Subcutaneous adipose tissue (tissue), 4 donors: ENCODE data around the gene NECTIN1. TPM values are rescaled to one million over a fixed set of nuclear protein-coding genes. Genes with fewer than 3 reads are reported as not detected.

Experiments
- CTCF ChIP-seq: fragments of 450-650 bp; IDR thresholded peaks from one replicate; pipeline ENCODE4 v1.5.1; 2016; ENCODE audit warnings: low read depth, mild to moderate bottlenecking, control low read depth, antibody characterized with exemption, moderate library complexity
- total RNA-seq, 4 donors: library from RNA; depleted of rRNA; stranded (reverse); fragments of >200 nt; gene quantifications; one replicate each; pipeline ENCODE4 v1.1.0, GENCODE V29; 2016

Gene NECTIN1
- total RNA-seq, 4 donors from 2014 or later = 1.7 to 4.1 (median 2.5) TPM

GRCh38 chr11:119624102-119624615, 104.8 kb downstream of the NECTIN1 start:
- no peak for TF ChIP-seq CTCF

DNA sequence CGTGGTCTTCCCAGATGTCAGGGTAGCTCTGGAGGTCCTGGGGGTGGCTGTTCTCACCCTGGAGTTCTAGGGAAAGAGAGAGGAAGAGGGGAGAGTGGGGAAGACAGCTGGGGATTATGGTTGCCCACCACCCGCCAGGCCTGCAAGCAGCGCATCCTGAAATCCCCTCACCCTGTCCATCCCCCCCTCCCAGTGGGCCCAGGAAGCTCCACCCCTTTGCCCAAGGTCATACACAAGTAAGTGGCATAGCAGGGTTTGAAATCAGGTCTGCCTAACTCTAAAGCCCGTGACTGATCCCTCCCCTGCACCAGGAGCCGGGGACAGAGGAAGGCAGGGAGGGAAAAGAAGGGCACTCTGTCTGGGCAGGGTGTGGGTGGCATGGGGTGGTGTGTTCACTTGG, 105.3 kb downstream of the NECTIN1 start:
- no peak for TF ChIP-seq CTCF

DNA sequence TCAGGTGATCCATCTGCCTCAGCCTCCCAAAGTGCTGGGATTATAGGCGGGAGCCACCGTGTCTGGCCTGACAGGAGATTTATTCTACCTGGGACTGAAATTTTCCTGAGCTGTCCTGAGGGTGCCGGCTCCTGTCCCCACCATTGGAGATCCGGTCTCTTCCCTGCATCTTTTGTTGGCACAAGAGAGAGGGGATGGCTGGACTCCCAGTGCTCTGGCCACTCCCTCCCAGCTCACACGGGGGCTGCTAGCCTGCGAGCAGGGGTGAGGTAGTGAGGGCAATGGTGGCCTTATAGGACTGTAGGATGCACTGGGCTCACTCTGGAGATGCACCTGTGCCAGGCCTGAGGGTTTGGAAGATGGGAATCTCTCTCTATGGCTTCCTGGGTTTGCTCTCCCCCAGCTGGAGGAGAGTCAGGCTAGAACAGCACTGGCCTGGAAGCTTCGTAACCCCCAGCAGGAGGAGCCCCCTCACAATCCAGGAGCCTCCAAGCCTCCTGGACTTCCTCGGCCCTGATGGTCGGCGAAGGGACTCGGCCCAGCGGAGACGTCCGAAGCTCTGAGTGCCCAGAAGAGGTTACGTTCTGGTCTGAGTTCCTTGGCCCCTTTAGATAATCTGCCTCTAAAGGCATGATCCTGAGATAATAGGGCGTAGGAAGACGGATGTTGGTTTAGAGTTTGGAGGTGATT, 106.4 kb downstream of the NECTIN1 start:
- no peak for TF ChIP-seq CTCF

DNA sequence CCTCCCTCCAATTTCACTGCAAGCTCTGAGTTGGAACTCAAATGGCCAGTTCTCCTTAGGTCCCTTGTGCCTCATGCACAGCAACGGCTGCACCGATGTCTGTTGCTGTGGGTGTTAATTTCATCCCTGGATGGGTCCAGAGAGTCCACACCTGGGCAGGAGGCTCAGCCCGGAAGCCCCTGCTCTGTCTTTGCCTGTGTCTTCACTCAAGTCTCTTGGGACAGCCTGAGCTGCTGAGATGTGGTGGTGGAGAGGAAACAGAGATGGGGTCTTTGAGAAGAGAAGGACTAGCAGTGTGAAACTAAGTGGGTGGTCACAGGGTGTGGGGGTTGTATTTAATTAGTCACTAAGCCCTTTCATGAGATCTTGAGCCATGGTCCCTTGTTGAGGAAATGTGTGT, 109.3 kb downstream of the NECTIN1 start:
- TF ChIP-seq CTCF = no peak

GRCh38 chr11:119618208-119618909, 110.6 kb downstream of the NECTIN1 start:
- TF ChIP-seq CTCF = no peak

GRCh38 chr11:119617340-119617713, 111.7 kb downstream of the NECTIN1 start:
- TF ChIP-seq CTCF = no peak

DNA sequence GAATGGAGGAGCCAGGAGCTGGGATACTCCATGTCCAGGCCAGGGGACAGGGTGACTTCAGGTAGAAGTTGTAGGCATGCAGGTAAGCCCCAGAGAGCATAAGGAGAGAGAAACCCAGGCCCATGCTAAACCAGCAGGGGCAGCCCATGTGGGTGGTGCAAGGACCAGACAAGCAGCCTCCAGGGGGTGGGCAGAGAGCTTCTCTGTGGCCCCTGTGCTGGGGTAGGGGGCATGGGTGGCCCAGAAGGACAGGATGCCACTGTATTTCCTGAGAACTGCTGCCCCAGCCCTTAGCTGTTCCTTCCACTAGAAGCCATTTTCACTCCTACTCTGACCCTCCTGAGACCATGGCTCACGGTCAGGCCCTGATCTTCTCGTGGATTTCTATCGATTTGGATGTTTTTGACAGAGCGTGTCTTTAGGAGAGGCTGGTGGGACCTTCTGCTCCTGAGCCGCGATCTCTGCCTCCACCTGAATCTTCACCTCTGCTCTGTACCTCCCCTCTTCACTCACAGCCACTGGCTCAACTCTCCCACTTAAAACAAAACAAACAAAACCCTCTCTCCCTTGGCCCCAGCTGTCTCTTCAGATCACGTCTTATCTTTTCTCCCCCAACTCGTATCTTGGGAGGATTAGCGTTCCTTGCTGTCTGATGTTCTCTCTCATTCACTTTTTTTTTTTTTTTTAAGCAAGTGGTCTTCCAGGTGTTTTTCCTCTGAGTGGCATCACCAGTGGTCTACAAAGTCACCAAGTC, 112.2 kb downstream of the NECTIN1 start:
- TF ChIP-seq CTCF = no peak
